ENCODE measurements around the gene VWC2L. TPM values are rescaled to one million over a fixed set of nuclear protein-coding genes. Genes with fewer than 3 reads are reported as not detected.

The VWC2L gene
- total RNA-seq, 1 donor, result not detected

DNA sequence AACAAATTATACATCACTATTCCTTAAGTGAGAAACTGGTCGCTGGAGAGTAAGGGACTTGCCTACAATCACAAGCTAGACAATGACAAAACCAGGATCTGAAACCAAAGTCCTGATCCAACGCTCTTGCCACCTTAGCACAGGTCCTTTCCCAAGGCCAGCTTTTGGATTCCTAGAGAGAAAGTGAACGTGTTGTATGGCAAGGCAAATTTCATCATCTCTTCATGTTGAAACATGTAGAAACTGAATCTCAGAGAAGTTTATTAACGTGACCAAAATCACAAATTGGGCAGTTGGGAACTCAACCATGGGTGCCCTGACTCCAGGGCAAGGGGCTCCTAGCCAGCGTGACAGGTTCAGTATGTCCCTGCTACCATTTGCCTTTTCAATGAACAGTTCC lies 118.2 kb downstream of the VWC2L start:
- no peak for DNase-seq (ENCODE audit: insufficient read length, low spot score, missing footprints)
- H3K4me3 ChIP-seq (ENCODE audit: insufficient read depth, low read length), result no peak overlapping the region
- no peaks in the 10 kb centered on the region for H4K20me1 ChIP-seq (ENCODE audit: insufficient read depth, low read length)
- H3K79me2 ChIP-seq (ENCODE audit: insufficient read depth, low read length), result no peaks in the 10 kb centered on the region
- H3K36me3 ChIP-seq (ENCODE audit: insufficient read depth, low read length), result no peaks in the 10 kb centered on the region
- no peak overlapping the region for H3K27ac ChIP-seq (ENCODE audit: low read depth, low read length)
- no peaks in the 10 kb centered on the region for H3K4me1 ChIP-seq (ENCODE audit: insufficient read depth, low read length)
- H2AFZ ChIP-seq (ENCODE audit: low read length), result no peak overlapping the region
- H3K4me2 ChIP-seq (ENCODE audit: insufficient read depth, low read length), result no peak overlapping the region
- no peaks in the 10 kb centered on the region for H3K9me3 ChIP-seq (ENCODE audit: low read depth, low read length)
- no peak for TF ChIP-seq CTCF (IDR thresholded peaks at IDR 0.05; ENCODE audit: extremely low read depth, low read depth, low read length)
- no peaks in the 10 kb centered on the region for H3K27me3 ChIP-seq (ENCODE audit: insufficient read depth, low read length)

GRCh38 chr2:214529514-214529913 lies 118.7 kb downstream of the VWC2L start:
- TF ChIP-seq CTCF (IDR thresholded peaks at IDR 0.05; ENCODE audit: extremely low read depth, low read depth, low read length), result no peak
- Histone ChIP-seq H3K4me2 (ENCODE audit: insufficient read depth, low read length) (no peak overlapping the region), H4K20me1 (ENCODE audit: insufficient read depth, low read length) (no peaks in the 10 kb centered on the region), H3K36me3 (ENCODE audit: insufficient read depth, low read length) (no peaks in the 10 kb centered on the region), H3K79me2 (ENCODE audit: insufficient read depth, low read length) (no peaks in the 10 kb centered on the region), H3K9me3 (ENCODE audit: low read depth, low read length) (no peaks in the 10 kb centered on the region), H2AFZ (ENCODE audit: low read length) (no peak overlapping the region), H3K27ac (ENCODE audit: low read depth, low read length) (no peak overlapping the region), H3K27me3 (ENCODE audit: insufficient read depth, low read length) (no peaks in the 10 kb centered on the region), H3K4me3 (ENCODE audit: insufficient read depth, low read length) (no peak overlapping the region), H3K4me1 (ENCODE audit: insufficient read depth, low read length) (no peaks in the 10 kb centered on the region)
- DNase-seq (ENCODE audit: insufficient read length, low spot score, missing footprints), result no peak

DNA sequence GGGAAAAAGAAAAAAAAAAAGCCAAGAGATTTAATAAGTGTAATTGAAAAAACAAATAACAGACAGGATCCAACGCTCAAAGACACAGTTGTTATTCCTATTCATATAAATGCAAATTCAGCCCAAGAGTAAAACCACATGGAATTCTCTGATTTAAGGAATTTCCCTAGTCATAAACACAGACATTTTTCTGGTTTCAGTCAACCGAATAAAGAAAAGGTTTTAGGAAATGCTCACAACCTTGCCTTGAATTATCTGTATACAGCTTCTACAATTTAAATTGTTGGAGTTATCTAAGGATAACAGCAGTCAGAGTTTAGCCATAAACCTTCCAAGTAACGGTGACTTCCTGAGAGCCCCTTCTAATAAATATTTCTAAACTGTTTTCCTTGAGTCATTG lies 122.7 kb downstream of the VWC2L start:
- Histone ChIP-seq H3K4me2 (ENCODE audit: insufficient read depth, low read length) (no peak overlapping the region), H2AFZ (ENCODE audit: low read length) (no peak overlapping the region), H4K20me1 (ENCODE audit: insufficient read depth, low read length) (no peaks in the 10 kb centered on the region), H3K4me3 (ENCODE audit: insufficient read depth, low read length) (no peak overlapping the region), H3K79me2 (ENCODE audit: insufficient read depth, low read length) (no peaks in the 10 kb centered on the region), H3K9me3 (ENCODE audit: low read depth, low read length) (no peaks in the 10 kb centered on the region), H3K27ac (ENCODE audit: low read depth, low read length) (no peak overlapping the region), H3K27me3 (ENCODE audit: insufficient read depth, low read length) (no peaks in the 10 kb centered on the region), H3K36me3 (ENCODE audit: insufficient read depth, low read length) (no peaks in the 10 kb centered on the region), H3K4me1 (ENCODE audit: insufficient read depth, low read length) (no peaks in the 10 kb centered on the region)
- TF ChIP-seq CTCF (IDR thresholded peaks at IDR 0.05; ENCODE audit: extremely low read depth, low read depth, low read length), result no peak
- no peak for DNase-seq (ENCODE audit: insufficient read length, low spot score, missing footprints)

DNA sequence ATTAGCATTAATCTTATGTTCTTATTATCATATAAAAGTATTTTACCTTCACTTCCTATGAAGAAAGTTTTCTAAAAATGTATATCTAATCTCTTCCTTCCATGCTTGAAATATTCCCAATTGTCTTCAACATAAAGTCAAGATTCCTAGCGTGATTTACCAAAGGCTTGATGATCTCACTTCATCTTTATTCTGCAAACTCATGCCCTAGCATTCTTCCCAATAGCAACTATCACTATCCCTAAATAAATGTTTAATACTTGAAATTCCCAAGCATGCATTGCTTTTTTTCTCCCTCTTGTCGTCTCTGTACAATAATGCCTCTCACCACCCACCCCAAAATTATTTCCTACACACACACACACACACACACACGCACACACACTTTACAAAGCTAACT lies 125.8 kb downstream of the VWC2L start:
- H4K20me1 ChIP-seq (ENCODE audit: insufficient read depth, low read length), result no peaks in the 10 kb centered on the region
- no peaks in the 10 kb centered on the region for H3K27me3 ChIP-seq (ENCODE audit: insufficient read depth, low read length)
- H2AFZ ChIP-seq (ENCODE audit: low read length), result no peak overlapping the region
- no peak overlapping the region for H3K27ac ChIP-seq (ENCODE audit: low read depth, low read length)
- no peaks in the 10 kb centered on the region for H3K79me2 ChIP-seq (ENCODE audit: insufficient read depth, low read length)
- no peak overlapping the region for H3K4me3 ChIP-seq (ENCODE audit: insufficient read depth, low read length)
- TF ChIP-seq CTCF (IDR thresholded peaks at IDR 0.05; ENCODE audit: extremely low read depth, low read depth, low read length), result no peak
- H3K4me1 ChIP-seq (ENCODE audit: insufficient read depth, low read length), result no peaks in the 10 kb centered on the region
- no peaks in the 10 kb centered on the region for H3K36me3 ChIP-seq (ENCODE audit: insufficient read depth, low read length)
- no peaks in the 10 kb centered on the region for H3K9me3 ChIP-seq (ENCODE audit: low read depth, low read length)
- H3K4me2 ChIP-seq (ENCODE audit: insufficient read depth, low read length), result no peak overlapping the region
- no peak for DNase-seq (ENCODE audit: insufficient read length, low spot score, missing footprints)

All from osteoblast (primary cell).